ENCODE results near the gene BIN1. TPM values are rescaled to one million over a fixed set of nuclear protein-coding genes. Genes with fewer than 3 reads are reported as not detected.

The BIN1 gene
- total and polyA plus RNA-seq, 8 donors = 13.3 to 21.3 (median 16.2) TPM

DNA sequence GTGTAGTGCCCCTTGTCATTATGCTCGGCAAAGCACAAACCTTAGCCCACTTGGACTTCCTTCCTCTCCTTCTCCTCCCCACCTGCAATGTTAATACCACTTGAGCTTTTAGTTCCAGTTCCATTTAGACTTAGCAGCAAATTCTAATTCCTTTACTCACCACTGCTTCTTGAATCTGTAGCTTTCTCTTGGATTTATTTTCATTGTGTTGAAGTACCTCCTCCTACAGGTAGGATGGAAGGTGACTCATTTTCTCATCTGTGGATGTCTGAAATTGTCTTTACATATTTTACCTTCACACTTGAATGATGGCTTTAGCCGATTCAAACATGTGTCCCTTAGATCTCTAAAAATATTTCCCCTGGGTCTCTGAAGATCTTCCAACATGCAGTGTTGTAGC lies 32.8 kb upstream of the BIN1 start:
- DNase-seq (no peak), FAIRE-seq (no peak), ATAC-seq (no peak)
- no peaks in the 10 kb centered on the region for H3K9me3 ChIP-seq
- no peaks in the 10 kb centered on the region for H3K4me1 ChIP-seq
- H3K27me3 ChIP-seq = no peaks in the 10 kb centered on the region
- 72 to 74% methylated on average over 2 of the region's 2 CpGs for WGBS, 2 donors
- intact Hi-C loops (cut with DNase I) = no loop called here
- H3K4me3 ChIP-seq = no peak overlapping the region
- TF ChIP-seq, protein P1, sequence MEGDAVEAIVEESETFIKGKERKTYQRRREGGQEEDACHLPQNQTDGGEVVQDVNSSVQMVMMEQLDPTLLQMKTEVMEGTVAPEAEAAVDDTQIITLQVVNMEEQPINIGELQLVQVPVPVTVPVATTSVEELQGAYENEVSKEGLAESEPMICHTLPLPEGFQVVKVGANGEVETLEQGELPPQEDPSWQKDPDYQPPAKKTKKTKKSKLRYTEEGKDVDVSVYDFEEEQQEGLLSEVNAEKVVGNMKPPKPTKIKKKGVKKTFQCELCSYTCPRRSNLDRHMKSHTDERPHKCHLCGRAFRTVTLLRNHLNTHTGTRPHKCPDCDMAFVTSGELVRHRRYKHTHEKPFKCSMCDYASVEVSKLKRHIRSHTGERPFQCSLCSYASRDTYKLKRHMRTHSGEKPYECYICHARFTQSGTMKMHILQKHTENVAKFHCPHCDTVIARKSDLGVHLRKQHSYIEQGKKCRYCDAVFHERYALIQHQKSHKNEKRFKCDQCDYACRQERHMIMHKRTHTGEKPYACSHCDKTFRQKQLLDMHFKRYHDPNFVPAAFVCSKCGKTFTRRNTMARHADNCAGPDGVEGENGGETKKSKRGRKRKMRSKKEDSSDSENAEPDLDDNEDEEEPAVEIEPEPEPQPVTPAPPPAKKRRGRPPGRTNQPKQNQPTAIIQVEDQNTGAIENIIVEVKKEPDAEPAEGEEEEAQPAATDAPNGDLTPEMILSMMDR (IDR thresholded peaks at IDR 0.05) = no peak
- no peaks in the 10 kb centered on the region for H3K36me3 ChIP-seq
- H3K27ac ChIP-seq = no peak overlapping the region

- DNase-seq = no peak
- no peak for ATAC-seq
- no peaks in the 10 kb centered on the region for H3K9me3 ChIP-seq
- FAIRE-seq = no peak
- no peaks in the 10 kb centered on the region for H3K27me3 ChIP-seq
- 82 to 88% methylated on average over 12 of the region's 12 CpGs for WGBS, 2 donors
- H3K27ac ChIP-seq = no peak overlapping the region
- TF ChIP-seq, protein P1 (IDR thresholded peaks at IDR 0.05) = no peak
- intact Hi-C loops (cut with DNase I) = no loop called here
- H3K4me3 ChIP-seq = no peak overlapping the region
- H3K4me1 ChIP-seq = no peaks in the 10 kb centered on the region
- no peaks in the 10 kb centered on the region for H3K36me3 ChIP-seq
Measured at GRCh38 chr2:127138281-127138680, 31.3 kb upstream of the BIN1 start.

DNA sequence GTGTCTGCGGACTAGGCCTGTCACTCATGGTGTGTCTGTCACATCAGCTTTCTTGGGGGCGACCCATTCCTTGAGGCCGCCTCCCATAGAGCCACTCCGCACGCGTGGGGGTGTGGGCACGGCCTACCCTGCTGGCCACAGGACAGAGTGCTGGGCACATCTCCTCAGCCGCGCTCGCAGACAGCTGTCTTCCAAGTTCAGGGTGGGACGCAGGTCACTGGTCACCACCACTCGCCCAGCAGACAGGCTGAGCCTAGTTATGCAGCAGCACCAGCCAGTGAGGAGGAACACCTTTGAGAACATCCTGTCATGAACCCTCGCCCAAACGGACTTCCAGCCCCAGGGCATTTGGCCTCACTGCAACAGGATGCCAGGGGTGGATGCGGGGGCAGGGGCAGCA lies 30.8 kb upstream of the BIN1 start:
- intact Hi-C loops (cut with DNase I) = no loop called here
- no peaks in the 10 kb centered on the region for H3K9me3 ChIP-seq
- no peak overlapping the region for H3K4me3 ChIP-seq
- peak in 1 of 6 donors; percentile 56 for DNase-seq
- no peaks in the 10 kb centered on the region for H3K4me1 ChIP-seq
- no peaks in the 10 kb centered on the region for H3K36me3 ChIP-seq
- H3K27ac ChIP-seq = no peak overlapping the region
- no peak for FAIRE-seq
- TF ChIP-seq, protein P1 (IDR thresholded peaks at IDR 0.05) = no peak
- 83 to 87% methylated on average over 15 of the region's 15 CpGs for WGBS, 2 donors
- ATAC-seq = no peak
- no peaks in the 10 kb centered on the region for H3K27me3 ChIP-seq

DNA sequence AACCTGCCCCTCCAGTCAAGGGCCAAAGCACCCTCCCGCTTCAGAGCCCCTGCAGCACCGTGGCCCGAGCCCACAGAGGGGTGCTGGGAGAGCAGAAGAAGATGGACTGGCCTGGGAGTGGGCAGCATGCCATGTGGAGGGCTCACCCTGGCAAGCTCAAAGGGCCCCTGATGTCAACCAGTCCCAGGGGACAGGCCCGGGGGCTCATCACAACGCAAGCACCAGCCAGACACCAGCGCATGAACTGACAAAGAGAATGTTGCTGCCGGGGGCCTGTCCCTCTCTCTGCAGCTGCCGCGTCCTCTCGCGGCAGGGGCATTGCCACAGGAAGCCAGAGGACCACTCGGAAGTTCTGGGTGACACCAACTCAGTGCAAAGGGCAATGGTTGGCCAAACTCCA lies 30.3 kb upstream of the BIN1 start:
- H3K4me3 ChIP-seq = no peak overlapping the region
- FAIRE-seq (no peak), ATAC-seq (no peak), DNase-seq (peak in 1 of 6 donors; percentile 59)
- TF ChIP-seq, protein P1 (IDR thresholded peaks at IDR 0.05) = no peak
- H3K4me1 ChIP-seq = no peaks in the 10 kb centered on the region
- 81 to 89% methylated on average over 12 of the region's 12 CpGs for WGBS, 2 donors
- H3K27ac ChIP-seq = no peak overlapping the region
- intact Hi-C loops (cut with DNase I) = no loop called here
- H3K27me3 ChIP-seq = no peaks in the 10 kb centered on the region
- H3K36me3 ChIP-seq = no peaks in the 10 kb centered on the region
- H3K9me3 ChIP-seq = no peaks in the 10 kb centered on the region

- no peaks in the 10 kb centered on the region for H3K4me1 ChIP-seq
- ATAC-seq = peak in 2 of 4 donors; percentile 47 to 85
- no peaks in the 10 kb centered on the region for H3K36me3 ChIP-seq
- no peaks in the 10 kb centered on the region for H3K27me3 ChIP-seq
- no peak overlapping the region for H3K27ac ChIP-seq
- H3K4me3 ChIP-seq = no peak overlapping the region
- H3K9me3 ChIP-seq = no peaks in the 10 kb centered on the region
- intact Hi-C loops (cut with DNase I) = no loop called here
- DNase-seq = no peak
- WGBS, 2 donors = 66 to 75% methylated on average over 15 of the region's 15 CpGs
- TF ChIP-seq, protein P1 (IDR thresholded peaks at IDR 0.05) = no peak
- no peak for FAIRE-seq
Measured at GRCh38 chr2:127134833-127135830, 28.2 kb upstream of the BIN1 start.
